ENCODE data around the gene CWC15.
A peak's percentile ranks its signal among the peaks of the same experiment; 100 is the strongest.
"Not testable (repeated sequence)": the region's sequence is repeated elsewhere in the genome, so short reads cannot be mapped to it uniquely, and the experiment has no call there.

The CWC15 gene

GRCh38 chr11:94973099-94973968, at the start of gene CWC15, which contains the start of gene KDM4D:
Gene CWC15 (minus strand): TSS chr11:94973556. CDS start chr11:94972185, 1,371 bp downstream.
Gene KDM4D (plus strand): TSS chr11:94973709. CDS start chr11:94997373, 23,664 bp downstream.
- peak; percentile 92 for DNase-seq (ENCODE audit: low spot score)

GRCh38 chr11:95021468-95021867, 48.1 kb upstream of the CWC15 start:
- not testable (repeated sequence) for DNase-seq (ENCODE audit: low spot score)

- DNase-seq (ENCODE audit: low spot score), result no peak
Observed at GRCh38 chr11:95016139-95016538, 42.8 kb upstream of the CWC15 start.

GRCh38 chr11:95014184-95014821, 40.9 kb upstream of the CWC15 start:
- no peak for DNase-seq (ENCODE audit: low spot score)

GRCh38 chr11:95011376-95011775, 38.0 kb upstream of the CWC15 start:
- no peak for DNase-seq (ENCODE audit: low spot score)

GRCh38 chr11:95005642-95006041, 32.3 kb upstream of the CWC15 start:
- DNase-seq (ENCODE audit: low spot score), result no peak

GRCh38 chr11:95003716-95004115, 30.4 kb upstream of the CWC15 start:
- no peak for DNase-seq (ENCODE audit: low spot score)

- DNase-seq (ENCODE audit: low spot score), result no peak
Observed at GRCh38 chr11:94998285-94998684, 24.9 kb upstream of the CWC15 start.

- no peak for DNase-seq (ENCODE audit: low spot score)
Observed at GRCh38 chr11:94997437-94997836, 24.1 kb upstream of the CWC15 start.

GRCh38 chr11:94993400-94993943, 20.1 kb upstream of the CWC15 start:
- DNase-seq (ENCODE audit: low spot score), result no peak

GRCh38 chr11:94988748-94989147, 15.4 kb upstream of the CWC15 start:
- DNase-seq (ENCODE audit: low spot score), result no peak

- DNase-seq (ENCODE audit: low spot score), result no peak
Observed at GRCh38 chr11:94987378-94987777, 14.0 kb upstream of the CWC15 start.

GRCh38 chr11:94975599-94975998, 2.2 kb upstream of the CWC15 start:
- DNase-seq (ENCODE audit: low spot score), result no peak

- DNase-seq (ENCODE audit: low spot score), result no peak
Observed at GRCh38 chr11:94974178-94974577, 822 bp upstream of the CWC15 start.

- no peak for DNase-seq (ENCODE audit: low spot score)
Observed at GRCh38 chr11:94972700-94973098, 657 bp downstream of the CWC15 start.

- peak; percentile 33 for DNase-seq (ENCODE audit: low spot score)
Observed at GRCh38 chr11:94968334-94968958, 4.9 kb downstream of the CWC15 start.

GRCh38 chr11:94964934-94965333, 8.4 kb downstream of the CWC15 start:
- no peak for DNase-seq (ENCODE audit: low spot score)

GRCh38 chr11:94961255-94961654, 12.1 kb downstream of the CWC15 start:
- no peak for DNase-seq (ENCODE audit: low spot score)

GRCh38 chr11:94960488-94960887, 12.9 kb downstream of the CWC15 start:
- no peak for DNase-seq (ENCODE audit: low spot score)

- DNase-seq (ENCODE audit: low spot score), result no peak
Observed at GRCh38 chr11:94959179-94959578, 14.2 kb downstream of the CWC15 start.

GRCh38 chr11:94958121-94958696, 15.1 kb downstream of the CWC15 start:
- DNase-seq (ENCODE audit: low spot score), result peak; percentile 35

- DNase-seq (ENCODE audit: low spot score), result no peak
Observed at GRCh38 chr11:94956963-94957362, 16.4 kb downstream of the CWC15 start.
